ENCODE data around the gene FSHR. TPM values are rescaled to one million over a fixed set of nuclear protein-coding genes. Genes with fewer than 3 reads are reported as not detected.

FSHR gene
- total RNA-seq, 2 donors from 2014 or later = not detected

- H3K36me3 Mint-ChIP-seq (ENCODE audit: low read depth) = no peaks in the 10 kb centered on the region
- no peaks in the 10 kb centered on the region for H3K4me1 Mint-ChIP-seq
- no peak for ATAC-seq (replicated peaks)
- H3K4me3 Mint-ChIP-seq = no peak overlapping the region
- H3K27me3 Mint-ChIP-seq = no peaks in the 10 kb centered on the region
- H3K27ac Mint-ChIP-seq = no peak overlapping the region
- H3K9me3 Mint-ChIP-seq = peaks cover 8% of the 10 kb centered on the region
Measured at GRCh38 chr2:49153252-49153651, 1.1 kb downstream of the FSHR start.

GRCh38 chr2:49152824-49153223, 1.5 kb downstream of the FSHR start:
- no peak for ATAC-seq (replicated peaks)
- Mint-ChIP-seq H3K27me3 (no peaks in the 10 kb centered on the region), H3K27ac (no peak overlapping the region), H3K4me1 (no peaks in the 10 kb centered on the region), H3K36me3 (ENCODE audit: low read depth) (no peaks in the 10 kb centered on the region), H3K9me3 (peaks cover 10% of the 10 kb centered on the region), H3K4me3 (no peak overlapping the region)

- peaks cover 10% of the 10 kb centered on the region for H3K9me3 Mint-ChIP-seq
- ATAC-seq (replicated peaks) = no peak
- no peak overlapping the region for H3K27ac Mint-ChIP-seq
- no peaks in the 10 kb centered on the region for H3K36me3 Mint-ChIP-seq (ENCODE audit: low read depth)
- no peaks in the 10 kb centered on the region for H3K4me1 Mint-ChIP-seq
- H3K27me3 Mint-ChIP-seq = no peaks in the 10 kb centered on the region
- H3K4me3 Mint-ChIP-seq = no peak overlapping the region
Measured at GRCh38 chr2:49146401-49146800, 7.9 kb downstream of the FSHR start.

GRCh38 chr2:49131801-49132200, 22.5 kb downstream of the FSHR start:
- Mint-ChIP-seq H3K4me1 (no peaks in the 10 kb centered on the region), H3K27ac (no peak overlapping the region), H3K9me3 (peaks cover 5% of the 10 kb centered on the region), H3K36me3 (ENCODE audit: low read depth) (no peaks in the 10 kb centered on the region), H3K27me3 (no peaks in the 10 kb centered on the region), H3K4me3 (no peak overlapping the region)
- no peak for ATAC-seq (replicated peaks)

- ATAC-seq (replicated peaks) = no peak
- peaks cover 10% of the 10 kb centered on the region for H3K9me3 Mint-ChIP-seq
- no peak overlapping the region for H3K4me3 Mint-ChIP-seq
- H3K36me3 Mint-ChIP-seq (ENCODE audit: low read depth) = no peaks in the 10 kb centered on the region
- no peak overlapping the region for H3K27ac Mint-ChIP-seq
- no peaks in the 10 kb centered on the region for H3K4me1 Mint-ChIP-seq
- no peaks in the 10 kb centered on the region for H3K27me3 Mint-ChIP-seq
Measured at GRCh38 chr2:49129034-49129433, 25.3 kb downstream of the FSHR start.

GRCh38 chr2:49123600-49123999, 30.7 kb downstream of the FSHR start:
- ATAC-seq (replicated peaks) = no peak
- no peaks in the 10 kb centered on the region for H3K36me3 Mint-ChIP-seq (ENCODE audit: low read depth)
- no peak overlapping the region for H3K4me3 Mint-ChIP-seq
- peaks cover 6% of the 10 kb centered on the region for H3K9me3 Mint-ChIP-seq
- no peak overlapping the region for H3K27ac Mint-ChIP-seq
- no peaks in the 10 kb centered on the region for H3K4me1 Mint-ChIP-seq
- no peaks in the 10 kb centered on the region for H3K27me3 Mint-ChIP-seq

GRCh38 chr2:49122107-49122506, 32.2 kb downstream of the FSHR start:
- Mint-ChIP-seq H3K27ac (no peak overlapping the region), H3K4me3 (no peak overlapping the region), H3K36me3 (ENCODE audit: low read depth) (no peaks in the 10 kb centered on the region), H3K27me3 (no peaks in the 10 kb centered on the region), H3K9me3 (peaks cover 6% of the 10 kb centered on the region), H3K4me1 (no peaks in the 10 kb centered on the region)
- ATAC-seq (replicated peaks) = no peak

GRCh38 chr2:49113046-49113445, 41.3 kb downstream of the FSHR start:
- no peak overlapping the region for H3K4me3 Mint-ChIP-seq
- H3K27me3 Mint-ChIP-seq = peaks cover 4% of the 10 kb centered on the region
- H3K9me3 Mint-ChIP-seq = peaks cover 3% of the 10 kb centered on the region
- no peak for ATAC-seq (replicated peaks)
- no peaks in the 10 kb centered on the region for H3K4me1 Mint-ChIP-seq
- H3K36me3 Mint-ChIP-seq (ENCODE audit: low read depth) = no peaks in the 10 kb centered on the region
- H3K27ac Mint-ChIP-seq = no peak overlapping the region

GRCh38 chr2:49111456-49111855, 42.9 kb downstream of the FSHR start:
- no peaks in the 10 kb centered on the region for H3K36me3 Mint-ChIP-seq (ENCODE audit: low read depth)
- H3K4me3 Mint-ChIP-seq = no peak overlapping the region
- H3K27ac Mint-ChIP-seq = no peak overlapping the region
- peaks cover 4% of the 10 kb centered on the region for H3K27me3 Mint-ChIP-seq
- H3K4me1 Mint-ChIP-seq = no peaks in the 10 kb centered on the region
- ATAC-seq (replicated peaks) = no peak
- peaks cover 3% of the 10 kb centered on the region for H3K9me3 Mint-ChIP-seq

- H3K36me3 Mint-ChIP-seq (ENCODE audit: low read depth) = no peaks in the 10 kb centered on the region
- no peak overlapping the region for H3K27ac Mint-ChIP-seq
- no peaks in the 10 kb centered on the region for H3K4me1 Mint-ChIP-seq
- peaks cover 4% of the 10 kb centered on the region for H3K27me3 Mint-ChIP-seq
- no peak overlapping the region for H3K4me3 Mint-ChIP-seq
- ATAC-seq (replicated peaks) = no peak
- peaks cover 5% of the 10 kb centered on the region for H3K9me3 Mint-ChIP-seq
Measured at GRCh38 chr2:49111006-49111405, 43.3 kb downstream of the FSHR start.

GRCh38 chr2:49110571-49110970, 43.7 kb downstream of the FSHR start:
- no peak overlapping the region for H3K4me3 Mint-ChIP-seq
- peaks cover 4% of the 10 kb centered on the region for H3K27me3 Mint-ChIP-seq
- no peaks in the 10 kb centered on the region for H3K4me1 Mint-ChIP-seq
- H3K36me3 Mint-ChIP-seq (ENCODE audit: low read depth) = no peaks in the 10 kb centered on the region
- no peak overlapping the region for H3K27ac Mint-ChIP-seq
- H3K9me3 Mint-ChIP-seq = peaks cover 3% of the 10 kb centered on the region
- ATAC-seq (replicated peaks) = no peak

GRCh38 chr2:49108851-49109250, 45.5 kb downstream of the FSHR start:
- H3K4me1 Mint-ChIP-seq = no peaks in the 10 kb centered on the region
- peaks cover 3% of the 10 kb centered on the region for H3K9me3 Mint-ChIP-seq

GRCh38 chr2:49108436-49108835, 45.9 kb downstream of the FSHR start:
- Mint-ChIP-seq H3K4me1 (no peaks in the 10 kb centered on the region), H3K27me3 (peaks cover 4% of the 10 kb centered on the region), H3K4me3 (no peak overlapping the region), H3K36me3 (ENCODE audit: low read depth) (no peaks in the 10 kb centered on the region), H3K27ac (no peak overlapping the region), H3K9me3 (peaks cover 3% of the 10 kb centered on the region)
- ATAC-seq (replicated peaks) = no peak

More at GRCh38 chr2:49108851-49109250, 45.5 kb downstream of the FSHR start:
- Mint-ChIP-seq H3K27me3 (peaks cover 4% of the 10 kb centered on the region), H3K36me3 (ENCODE audit: low read depth) (no peaks in the 10 kb centered on the region), H3K4me3 (no peak overlapping the region), H3K27ac (no peak overlapping the region)
- no peak for ATAC-seq (replicated peaks)

- H3K4me1 Mint-ChIP-seq = no peaks in the 10 kb centered on the region
- H3K36me3 Mint-ChIP-seq (ENCODE audit: low read depth) = no peaks in the 10 kb centered on the region
- H3K9me3 Mint-ChIP-seq = peaks cover 18% of the 10 kb centered on the region
- no peak overlapping the region for H3K27ac Mint-ChIP-seq
- peaks cover 4% of the 10 kb centered on the region for H3K27me3 Mint-ChIP-seq
- no peak overlapping the region for H3K4me3 Mint-ChIP-seq
- ATAC-seq (replicated peaks) = no peak
Measured at GRCh38 chr2:49105506-49105905, 48.8 kb downstream of the FSHR start.

GRCh38 chr2:49102146-49102545, 52.2 kb downstream of the FSHR start:
- Mint-ChIP-seq H3K27me3 (no peaks in the 10 kb centered on the region), H3K9me3 (peaks cover 24% of the 10 kb centered on the region), H3K27ac (no peak overlapping the region), H3K4me3 (no peak overlapping the region), H3K36me3 (ENCODE audit: low read depth) (no peaks in the 10 kb centered on the region), H3K4me1 (no peaks in the 10 kb centered on the region)
- no peak for ATAC-seq (replicated peaks)

- no peaks in the 10 kb centered on the region for H3K4me1 Mint-ChIP-seq
- H3K4me3 Mint-ChIP-seq = no peak overlapping the region
- no peak overlapping the region for H3K27ac Mint-ChIP-seq
- H3K9me3 Mint-ChIP-seq = no peaks in the 10 kb centered on the region
- H3K27me3 Mint-ChIP-seq = no peaks in the 10 kb centered on the region
- ATAC-seq (replicated peaks) = no peak
- no peaks in the 10 kb centered on the region for H3K36me3 Mint-ChIP-seq (ENCODE audit: low read depth)
Measured at GRCh38 chr2:49080681-49081080, 73.6 kb downstream of the FSHR start.

Measured in activated T-helper 17 cell treated with anti-CD3 and anti-CD28 coated beads, Interleukin-2, amount 50 U/mL, for 72 hours (primary cell).